ENCODE results near the gene ATP2A3. TPM values are rescaled to one million over a fixed set of nuclear protein-coding genes. Genes with fewer than 3 reads are reported as not detected.

The ATP2A3 gene
- total RNA-seq, result 0.54 and 0.85 TPM in 2 replicates

DNA sequence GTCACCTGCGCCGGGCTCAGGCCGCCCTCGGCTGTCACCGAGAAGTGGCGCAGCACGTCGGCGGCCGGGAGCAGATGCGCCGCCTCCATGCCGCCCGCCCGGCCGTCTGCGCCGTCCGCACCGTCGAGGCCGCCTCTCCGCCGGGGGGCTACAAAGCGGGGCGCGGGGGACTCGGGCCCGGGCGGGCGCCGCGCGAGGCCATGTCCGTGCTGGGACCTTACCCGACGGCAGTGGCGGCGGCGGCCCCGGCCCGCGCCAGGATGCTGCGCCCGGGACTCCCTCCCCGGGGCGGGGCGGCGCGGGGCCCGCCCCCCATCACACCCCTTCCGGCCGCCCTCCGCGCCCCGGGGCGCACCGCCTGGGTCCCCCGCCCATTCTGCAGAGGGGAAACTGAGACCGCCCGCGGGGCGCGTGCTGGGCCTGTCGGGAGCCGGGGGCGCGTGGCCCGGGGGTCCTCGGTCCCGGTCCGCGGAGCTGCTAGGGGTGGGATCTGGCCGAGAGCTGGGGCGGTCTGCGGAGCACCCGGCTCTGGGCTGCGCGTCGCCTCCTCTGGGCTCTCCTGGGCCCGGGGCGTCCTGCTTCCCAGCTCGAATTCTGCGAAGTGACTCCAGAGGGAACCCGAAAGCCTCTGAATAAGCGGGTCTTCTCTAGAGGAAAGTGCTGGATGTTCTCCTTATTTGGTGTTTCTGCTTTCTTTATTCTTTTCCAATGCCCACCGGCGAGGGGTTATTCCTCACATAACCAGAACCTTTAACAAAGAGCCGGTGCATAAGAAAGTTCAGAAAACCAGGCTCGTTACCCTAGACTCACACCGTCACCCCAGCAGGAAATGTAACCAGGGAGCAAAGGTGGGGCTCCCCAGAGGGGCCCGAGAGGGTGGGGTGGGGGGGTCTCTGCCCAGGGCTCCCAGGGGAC is at the start of gene ATP2A3:
Gene ATP2A3 (minus strand): TSS at position 235 of the 915 bp plus-strand sequence. CDS start 146 bp downstream, at position 89.

DNA sequence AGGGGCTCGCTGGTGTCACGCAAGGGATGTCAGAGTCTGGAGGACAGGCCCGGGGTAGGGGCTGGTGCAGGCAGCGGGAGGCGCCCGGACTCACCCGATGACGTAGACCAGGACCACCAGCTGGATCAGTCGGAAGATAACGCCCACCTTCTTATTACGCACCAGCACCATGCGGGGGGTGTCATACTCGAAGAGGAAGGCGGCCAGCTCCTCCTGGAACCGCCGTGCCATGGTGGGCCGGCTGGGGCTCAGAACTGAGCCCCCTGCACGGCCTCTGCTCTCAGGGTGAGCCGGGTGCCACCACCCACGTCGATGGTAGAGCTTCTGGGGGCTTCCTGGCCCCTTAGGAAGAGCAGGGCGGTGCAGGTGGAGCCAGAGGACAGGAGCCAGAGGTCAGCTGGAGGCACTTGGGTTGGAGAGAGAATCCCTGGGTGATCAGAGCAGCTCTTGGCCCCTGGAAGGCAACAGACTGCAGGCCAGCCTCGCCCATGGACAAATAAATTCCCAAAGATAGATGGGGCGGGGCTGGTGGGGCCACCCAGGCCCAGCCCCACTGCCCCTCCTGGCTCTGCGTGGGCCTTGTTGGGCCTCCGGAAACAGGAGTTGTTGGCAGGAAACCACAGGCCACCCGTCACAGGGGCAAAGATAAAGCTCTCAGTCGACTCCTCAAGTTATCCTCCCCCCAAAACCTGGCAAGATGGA is 48.1 kb downstream of the ATP2A3 start, which contains the start of gene P2RX1:
Gene P2RX1 (minus strand): TSS at position 471 of the 702 bp plus-strand sequence. CDS start 240 bp downstream, at position 231.

DNA sequence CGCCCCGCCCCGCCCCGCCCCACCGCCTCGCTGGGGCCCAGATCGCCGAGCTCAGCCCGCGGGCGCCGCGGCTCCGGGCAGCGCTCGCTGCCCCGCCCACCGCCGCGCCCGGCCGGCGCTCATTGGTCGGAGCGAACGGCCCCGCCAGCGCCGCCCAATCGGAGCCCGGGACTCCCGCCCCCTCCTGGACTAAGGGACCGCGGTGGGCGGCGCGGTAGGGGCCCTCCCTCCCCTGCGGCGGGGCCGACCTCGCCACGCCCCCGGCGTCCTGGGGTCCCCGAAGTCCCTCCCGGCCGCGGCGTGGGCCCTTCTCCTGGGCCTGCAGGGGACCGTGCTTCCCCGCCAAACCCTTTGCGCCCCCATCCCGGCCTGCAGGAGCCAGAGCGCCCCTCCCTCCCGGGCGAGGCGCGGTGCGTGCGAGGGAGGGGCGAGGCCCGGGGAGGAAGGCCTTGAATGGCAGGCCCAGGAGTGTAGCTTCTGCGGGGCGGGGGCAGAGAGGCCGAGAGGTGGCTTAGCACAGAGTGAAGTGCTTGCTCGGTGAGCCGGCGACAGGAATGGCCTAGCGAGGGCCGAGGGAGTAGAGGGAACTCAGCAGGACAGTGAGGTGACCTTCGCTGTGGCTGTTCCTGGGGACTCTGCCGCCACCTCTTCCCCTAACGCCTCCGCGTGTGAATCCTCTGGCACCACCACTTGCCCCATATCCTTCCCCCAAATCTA is 71.1 kb downstream of the ATP2A3 start, which contains the start of gene CAMKK1:
Gene CAMKK1 (minus strand): TSS at position 51 of the 717 bp plus-strand sequence. CDS start 7,366 bp downstream, outside the sequence.

Other genes with a start within 250 kb of the ATP2A3 start
- 4.5 and 7.9 TPM in 2 replicates for gene HASPIN, start 240.5 kb downstream of the ATP2A3 start, total RNA-seq
- 13.6 and 27.7 TPM in 2 replicates for gene ITGAE, start 163.2 kb downstream of the ATP2A3 start, total RNA-seq
- gene NCBP3, start 118.2 kb downstream of the ATP2A3 start, total RNA-seq, result 19.4 and 21.7 TPM in 2 replicates
- gene CAMKK1, start 71.4 kb downstream of the ATP2A3 start, total RNA-seq, result 2.9 and 3.9 TPM in 2 replicates
- under 0.01 TPM in 1 of 2 replicates, not detected in the other for gene P2RX1, start 48.0 kb downstream of the ATP2A3 start, total RNA-seq
- gene ZZEF1, start 178.6 kb upstream of the ATP2A3 start, total RNA-seq, result 28.1 and 31.8 TPM in 2 replicates
- 20.9 and 36.0 TPM in 2 replicates for gene CYB5D2, start 178.8 kb upstream of the ATP2A3 start, total RNA-seq

All from endothelial cell of coronary artery (primary cell).